HG03571 (cell line): ENCODE data around the gene DNASE2B.

ENCODE experiments used
- ATAC-seq: cut with Tn5 transposase; IDR thresholded peaks from one replicate; pipeline ENCODE4 v1.9.1; 2021; ENCODE audit not compliant: unreplicated experiment

Gene DNASE2B

DNA sequence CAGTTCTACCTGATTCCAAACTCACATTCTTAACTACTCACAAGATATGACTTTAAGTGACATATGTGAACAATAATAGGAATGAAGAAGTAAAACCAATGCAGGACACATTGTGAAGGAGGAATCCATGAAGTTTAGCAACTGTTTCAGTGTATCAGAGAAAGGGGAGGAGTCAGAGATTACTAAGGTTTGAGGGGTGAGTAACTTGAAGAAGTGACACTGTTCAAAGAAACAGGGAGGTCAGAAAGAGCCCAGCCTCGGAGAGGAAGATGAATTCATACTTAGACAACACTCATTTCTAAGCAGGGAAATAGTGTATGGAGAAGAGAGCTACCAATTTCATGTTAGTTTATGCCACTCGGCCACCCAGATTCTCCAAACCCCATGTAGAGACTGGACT lies 52.6 kb downstream of the DNASE2B start:
- no peak for ATAC-seq

DNA sequence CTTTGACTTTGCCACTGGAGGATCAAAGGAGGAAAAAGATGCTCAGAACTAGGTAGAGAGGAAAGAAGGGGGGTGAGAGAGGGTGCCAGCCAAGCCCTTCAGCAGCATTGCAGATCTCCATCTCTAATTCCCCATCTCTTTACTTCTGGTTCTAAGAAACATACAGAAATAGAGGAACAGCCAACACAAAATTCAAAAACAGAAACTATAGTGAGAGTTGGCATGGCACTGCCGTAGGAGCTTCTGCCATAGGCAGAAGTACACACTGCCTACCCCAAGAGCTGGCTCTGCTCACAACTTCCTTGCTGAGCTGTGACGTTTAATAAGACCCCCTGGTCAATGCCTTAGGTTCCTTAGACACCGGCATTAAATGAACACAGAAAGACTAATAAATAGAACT lies 54.2 kb downstream of the DNASE2B start:
- ATAC-seq: no peak

DNA sequence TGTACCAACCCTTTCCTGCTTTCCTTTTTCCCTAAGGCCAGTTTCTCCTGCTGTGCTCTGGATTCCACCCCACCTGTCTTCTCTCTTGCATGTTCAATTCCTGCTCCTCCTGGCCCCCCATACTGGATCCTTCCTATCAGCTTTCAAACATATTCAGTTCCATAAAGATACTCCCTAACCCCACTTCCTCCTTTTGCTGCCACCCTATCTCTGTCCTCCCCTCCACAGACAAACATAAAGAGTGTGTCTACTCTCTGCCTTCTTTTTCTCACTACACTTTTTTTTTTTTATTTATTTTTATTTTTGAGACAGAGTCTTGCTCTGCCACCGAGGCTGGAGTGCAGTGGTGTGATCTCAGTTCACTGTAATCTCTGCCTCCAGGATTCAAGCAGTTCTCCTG lies 63.8 kb downstream of the DNASE2B start:
- ATAC-seq: no peak
